Common myeloid progenitor, CD34-positive (primary cell): ENCODE data around the gene HEXD.
A peak's percentile ranks its signal among the peaks of the same experiment; 100 is the strongest.

Experiments
- CTCF ChIA-PET: fragments of 350-600 bp; sonication (Branson Sonifier 250); formaldehyde crosslinking; loops from one replicate; lab custom pipeline; 2021; ENCODE audit warnings: antibody characterized with exemption; lab: Charles Lee
- POLR2A ChIA-PET: fragments of 350-600 bp; sonication (Branson Sonifier 250); formaldehyde crosslinking; loops from one replicate; lab custom pipeline; 2021; ENCODE audit warnings: antibody characterized with exemption; lab: Charles Lee
- DNase-seq, 3 donors: peaks; one replicate each; pipeline versions ENCODE4 v3.0.0 to v3.0.0-alpha.2; 2013
- H3K27ac ChIP-seq, 2 experiments: 1 replicate in 1 of 2; 2 replicates in 1 of 2; pipeline ENCODE4 v1.7.0; 2013; ENCODE audit warnings: inconsistent platforms in 2 of 2, low read length in 2 of 2, mild to moderate bottlenecking in 2 of 2, low read depth in 1 of 2, moderate library complexity in 1 of 2; ENCODE audit not compliant: severe bottlenecking in 2 of 2, insufficient read depth in 1 of 2, poor library complexity in 1 of 2
- H3K27me3 ChIP-seq, 5 experiments: replicated peaks in 2 of 5; 1 replicate in 3 of 5; 2 replicates in 2 of 5; pipeline versions ENCODE4 v1.6.1 to v1.7.0; 2013; ENCODE audit warnings: low read length in 4 of 5, mild to moderate bottlenecking in 2 of 5, moderate library complexity in 2 of 5, inconsistent platforms in 1 of 5; ENCODE audit not compliant: insufficient read depth in 5 of 5, control insufficient read depth in 4 of 5
- H3K36me3 ChIP-seq, 4 experiments: 1 replicate in 2 of 4; 2 replicates in 2 of 4; pipeline versions ENCODE4 v1.6.1 to v1.7.0; 2013; ENCODE audit warnings: low read length in 3 of 4, control low read depth in 1 of 4, mild to moderate bottlenecking in 1 of 4; ENCODE audit not compliant: control insufficient read depth in 4 of 4, insufficient read depth in 4 of 4
- H3K4me1 ChIP-seq, 4 experiments: 1 replicate in 3 of 4; 2 replicates in 1 of 4; pipeline versions ENCODE4 v1.6.1 to v1.7.1; 2013; ENCODE audit warnings: low read length in 3 of 4, mild to moderate bottlenecking in 3 of 4, control low read depth in 1 of 4, inconsistent platforms in 1 of 4, moderate library complexity in 1 of 4; ENCODE audit not compliant: control insufficient read depth in 4 of 4, insufficient read depth in 4 of 4; ENCODE audit errors: control extremely low read depth in 1 of 4
- H3K4me3 ChIP-seq, 7 experiments: 1 replicate in 4 of 7; 2 replicates in 3 of 7; pipeline versions ENCODE4 v1.5.1 to v1.7.0; 2013; ENCODE audit warnings: mild to moderate bottlenecking in 7 of 7, low read length in 6 of 7, moderate library complexity in 6 of 7, inconsistent platforms in 2 of 7, low read depth in 2 of 7, control low read depth in 1 of 7; ENCODE audit not compliant: insufficient read depth in 4 of 7, control insufficient read depth in 1 of 7; ENCODE audit errors: extremely low read depth in 1 of 7
- H3K9me3 ChIP-seq, 5 experiments: 1 replicate in 4 of 5; 2 replicates in 1 of 5; pipeline versions ENCODE4 v1.6.1 to v1.7.1; 2013; ENCODE audit warnings: low read length in 4 of 5, mild to moderate bottlenecking in 2 of 5, inconsistent platforms in 1 of 5, low read depth in 1 of 5, moderate library complexity in 1 of 5; ENCODE audit not compliant: control insufficient read depth in 4 of 5, insufficient read depth in 2 of 5; ENCODE audit errors: control extremely low read depth in 1 of 5
- WGBS: methylation state at CpG from one replicate; pipeline ENCODE4 v1.1.5; 2013; ENCODE audit not compliant: insufficient coverage; 5-methylcytosine and 5-hydroxymethylcytosine counted together

HEXD gene

DNA sequence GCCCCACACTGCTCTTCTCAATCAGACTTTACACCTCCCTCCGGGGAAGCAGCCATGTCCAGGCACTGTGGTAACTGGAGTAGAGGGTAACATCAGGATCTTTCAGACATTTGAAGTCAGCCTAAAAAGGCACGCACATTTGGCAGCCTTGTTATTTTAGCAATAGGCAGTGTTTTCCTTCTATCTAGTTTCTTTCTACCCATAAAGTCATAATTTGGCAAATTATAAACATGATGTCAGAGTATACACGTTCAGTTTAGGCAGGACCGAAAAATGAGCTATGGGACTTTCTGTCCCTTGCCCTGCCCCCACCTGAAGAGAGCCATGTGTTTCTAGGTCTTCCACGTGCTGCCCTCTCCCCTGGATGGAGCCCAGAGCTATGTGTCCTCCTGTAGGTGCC, 61.5 kb downstream of the HEXD start:
- peaks cover 5 to 85% (median 58%) of the 10 kb centered on the region in 4 experiments for H3K36me3 ChIP-seq
- ChIA-PET CTCF (interaction anchor here (0.9 to 3.1 kb wide), 6 partner anchors 13 to 75 kb away, joined by 3 to 12 read pairs (median 5); no protein-coding TSS in a partner anchor), POLR2A (no interaction called here)
- H3K4me3 ChIP-seq, result no peak overlapping the region
- no peak for DNase-seq
- H3K9me3 ChIP-seq, result no peaks in the 10 kb centered on the region
- H3K4me1 ChIP-seq, result peaks cover 0 to 11% (median 0%) of the 10 kb centered on the region in 4 experiments
- H3K27me3 ChIP-seq, result no peaks in the 10 kb centered on the region
- 100% methylated on average over 4 of the region's 5 CpGs for WGBS
- no peak overlapping the region for H3K27ac ChIP-seq

DNA sequence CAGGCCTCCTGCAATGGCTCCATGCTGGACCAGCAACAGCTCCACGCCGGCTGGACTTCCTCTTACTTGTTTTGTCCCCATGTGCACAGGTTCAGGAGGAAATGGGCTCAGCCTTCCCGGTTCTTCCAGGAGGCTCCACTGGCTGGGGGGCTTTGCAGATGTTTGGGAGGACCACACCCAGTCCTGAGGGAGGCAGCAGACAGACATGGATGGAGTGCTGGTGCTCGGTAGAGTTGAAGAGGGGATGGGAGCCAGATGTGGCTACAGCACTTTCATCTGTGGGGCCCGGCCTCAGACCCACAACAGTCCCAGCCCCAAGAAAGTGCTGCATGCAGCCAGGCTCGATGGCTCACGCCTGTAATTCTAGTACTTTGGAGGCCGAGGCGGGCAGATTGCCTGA, 62.2 kb downstream of the HEXD start:
- WGBS, result 96% methylated on average over 7 of the region's 9 CpGs
- H3K9me3 ChIP-seq, result no peaks in the 10 kb centered on the region
- no peak overlapping the region for H3K4me3 ChIP-seq
- H3K4me1 ChIP-seq, result peaks cover 0 to 11% (median 0%) of the 10 kb centered on the region in 4 experiments
- POLR2A ChIA-PET, result interaction anchor here (0.6 to 0.8 kb wide), 3 partner anchors 17 to 390 kb away, joined by 3 read pairs; no protein-coding TSS in a partner anchor
- no peak for DNase-seq
- CTCF ChIA-PET, result interaction anchor here (0.9 to 3.1 kb wide), 6 partner anchors 10 to 74 kb away, joined by 3 to 12 read pairs (median 5); no protein-coding TSS in a partner anchor
- H3K27me3 ChIP-seq, result no peaks in the 10 kb centered on the region
- peaks cover 4 to 85% (median 58%) of the 10 kb centered on the region in 4 experiments for H3K36me3 ChIP-seq
- no peak overlapping the region for H3K27ac ChIP-seq

DNA sequence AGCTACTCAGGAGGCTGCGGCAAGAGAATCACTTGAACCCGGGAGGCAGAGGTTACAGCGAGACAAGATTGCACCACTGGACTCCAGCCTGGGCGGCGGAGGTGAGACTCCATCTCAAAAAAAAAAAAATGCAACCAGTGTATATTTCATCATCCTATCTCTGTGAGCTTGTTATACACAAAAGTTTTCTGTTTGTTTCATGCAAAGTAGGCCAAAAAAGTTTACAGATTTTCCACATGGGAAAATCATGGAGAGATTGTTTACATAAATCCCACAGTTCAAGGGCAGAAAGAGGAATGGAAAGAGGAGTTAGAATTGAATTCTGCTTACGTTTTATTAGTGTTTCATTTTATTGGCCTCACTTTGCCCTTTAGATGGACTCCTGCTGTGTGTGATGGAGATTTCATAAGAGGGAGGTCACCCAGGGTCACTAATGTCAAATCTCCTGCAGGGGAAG, 65.1 kb downstream of the HEXD start:
- Histone ChIP-seq H3K27ac (no peak overlapping the region), H3K36me3 (peaks cover 9 to 94% (median 81%) of the 10 kb centered on the region in 4 experiments), H3K27me3 (no peaks in the 10 kb centered on the region), H3K4me3 (no peak overlapping the region), H3K9me3 (no peaks in the 10 kb centered on the region), H3K4me1 (peaks cover 0 to 11% (median 0%) of the 10 kb centered on the region in 4 experiments)
- 100% methylated on average over 4 of the region's 6 CpGs for WGBS
- CTCF ChIA-PET, result interaction anchor here (1.1 kb wide), 1 partner anchor 8 kb away, joined by 3 read pairs; no protein-coding TSS in a partner anchor
- no peak for DNase-seq
- POLR2A ChIA-PET, result interaction anchor here (0.6 kb wide), 1 partner anchor 151 kb away, joined by 3 read pairs; no protein-coding TSS in a partner anchor

DNA sequence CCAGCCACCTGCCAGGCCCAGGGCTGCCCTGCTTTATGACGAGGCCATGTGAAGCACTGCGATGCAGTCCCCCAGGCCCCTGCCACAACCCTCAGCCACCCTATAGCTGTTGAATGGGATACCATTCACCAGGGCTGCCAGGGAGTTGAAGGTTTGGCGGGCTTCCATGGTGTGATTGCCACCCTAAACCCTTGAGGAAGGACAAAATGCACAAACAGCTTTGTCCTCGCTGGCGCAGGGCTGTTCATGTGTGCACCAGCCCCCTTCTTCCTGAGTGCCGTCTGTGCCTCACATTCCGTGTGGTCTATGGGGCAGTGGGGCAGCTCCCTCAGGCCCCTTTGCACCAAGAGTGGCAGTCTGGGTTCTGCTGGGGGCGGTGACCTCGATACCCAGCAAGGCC, 65.7 kb downstream of the HEXD start:
- peaks cover 9 to 92% (median 78%) of the 10 kb centered on the region in 4 experiments for H3K36me3 ChIP-seq
- WGBS, result 97% methylated on average over 9 of the region's 9 CpGs

DNA sequence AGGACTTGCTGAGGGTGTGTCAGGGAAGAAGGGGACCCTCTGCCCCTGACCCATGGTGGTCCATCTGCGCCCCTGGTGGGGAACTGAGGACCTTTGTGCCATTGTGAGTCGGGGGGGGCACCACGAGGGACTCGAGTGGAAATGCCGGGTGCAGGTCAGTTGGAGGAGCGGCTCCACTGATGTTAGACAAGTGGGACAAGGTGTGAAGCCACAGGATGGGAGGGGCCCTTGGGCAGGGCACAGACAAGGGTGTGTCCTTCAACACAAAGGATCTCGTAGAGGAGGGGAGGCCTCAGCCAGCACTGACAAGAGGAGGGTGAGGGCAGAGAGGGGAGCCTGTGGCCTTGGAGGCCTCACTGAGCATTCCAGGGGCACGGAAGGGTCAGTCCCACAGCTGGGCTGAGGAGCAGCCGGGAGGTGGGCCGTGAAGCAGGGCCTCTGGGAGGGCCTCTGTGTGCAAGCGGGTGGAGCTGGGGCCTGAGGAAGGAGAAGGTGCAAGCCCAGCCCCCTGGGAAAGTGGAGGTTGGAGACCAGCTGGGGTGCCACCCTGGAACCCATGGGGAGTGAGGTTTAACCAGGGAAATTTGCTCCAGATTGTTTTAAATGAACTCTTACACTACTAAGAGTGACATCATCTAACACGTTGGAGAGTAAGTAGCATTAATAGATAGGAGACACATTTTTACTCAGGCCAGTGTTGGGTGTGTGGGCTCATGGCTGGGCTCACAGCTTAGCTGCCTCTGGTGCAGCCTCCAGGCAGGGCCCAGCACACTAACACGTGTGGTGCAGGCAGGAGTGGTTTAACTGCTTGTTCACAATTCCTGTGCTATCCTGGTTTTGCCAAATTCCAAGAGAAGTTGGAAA, 68.3 kb downstream of the HEXD start:
- 94% methylated on average over 12 of the region's 13 CpGs for WGBS
- H3K27ac ChIP-seq, result peak overlapping the region in 1 of 2 experiments; percentile 5

More for the DNA sequence above, 65.7 kb downstream of the HEXD start:
- no peaks in the 10 kb centered on the region for H3K9me3 ChIP-seq
- ChIA-PET POLR2A (no interaction called here), CTCF (interaction anchor here (1.1 kb wide), 1 partner anchor 8 kb away, joined by 3 read pairs; no protein-coding TSS in a partner anchor)
- H3K4me1 ChIP-seq, result peaks cover 0 to 6% (median 0%) of the 10 kb centered on the region in 4 experiments
- no peak for DNase-seq
- no peak overlapping the region for H3K4me3 ChIP-seq
- H3K27ac ChIP-seq, result no peak overlapping the region
- no peaks in the 10 kb centered on the region for H3K27me3 ChIP-seq

DNA sequence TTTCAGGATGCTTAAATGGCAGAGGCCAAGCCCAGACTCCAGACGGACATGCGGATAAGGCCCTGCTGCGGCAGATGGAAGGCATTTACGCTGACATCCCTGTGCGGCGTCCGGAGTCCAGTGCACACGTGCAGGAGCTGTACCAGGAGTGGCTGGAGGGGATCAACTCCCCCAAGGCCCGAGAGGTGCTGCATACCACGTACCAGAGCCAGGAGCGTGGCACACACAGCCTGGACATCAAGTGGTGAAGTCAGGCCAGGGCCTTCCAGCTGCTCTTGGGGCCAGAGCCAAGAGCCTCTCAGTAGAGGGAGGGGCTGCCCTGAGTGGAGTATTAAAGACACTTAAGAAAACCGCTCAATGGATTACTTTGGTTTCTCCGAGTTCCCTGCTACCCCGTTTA, 69.8 kb downstream of the HEXD start:
- Histone ChIP-seq H3K36me3 (peaks cover 5 to 61% (median 55%) of the 10 kb centered on the region in 4 experiments), H3K4me1 (no peaks in the 10 kb centered on the region), H3K27ac (no peak overlapping the region), H3K9me3 (no peaks in the 10 kb centered on the region), H3K27me3 (no peaks in the 10 kb centered on the region), H3K4me3 (no peak overlapping the region)
- ChIA-PET CTCF (interaction anchor here (0.9 to 1.3 kb wide), 2 partner anchors 49 to 65 kb away, joined by 3 read pairs; no protein-coding TSS in a partner anchor), POLR2A (no interaction called here)
- WGBS, result 97% methylated on average over 13 of the region's 14 CpGs
- no peak for DNase-seq

More for the DNA sequence above, 68.3 kb downstream of the HEXD start:
- no peaks in the 10 kb centered on the region for H3K4me1 ChIP-seq
- no peak overlapping the region for H3K4me3 ChIP-seq
- H3K36me3 ChIP-seq, result peaks cover 5 to 75% (median 65%) of the 10 kb centered on the region in 4 experiments
- no peaks in the 10 kb centered on the region for H3K9me3 ChIP-seq
- H3K27me3 ChIP-seq, result no peaks in the 10 kb centered on the region
- CTCF ChIA-PET, result no interaction called here
- POLR2A ChIA-PET, result no interaction called here
- no peak for DNase-seq
